Fibroblast of pulmonary artery (primary cell): ENCODE results near the gene ANTXR1.

Source experiments
- DNase-seq: peaks from one replicate; pipeline ENCODE4 v3.0.0-alpha.2; 2010; ENCODE audit warnings: low read depth
- H3K4me3 ChIP-seq: replicated peaks from 2 replicates; pipeline ENCODE4 v1.5.1; 2011; ENCODE audit warnings: low read depth, mild to moderate bottlenecking, control low read depth, low read length, moderate library complexity
- CTCF ChIP-seq: IDR thresholded peaks from 2 replicates; pipeline ENCODE4 v1.5.1; 2011; ENCODE audit warnings: mild to moderate bottlenecking, control low read depth, low read length, inconsistent platforms; ENCODE audit errors: missing control alignments

Gene ANTXR1

GRCh38 chr2:69043736-69044400, 30.9 kb downstream of the ANTXR1 start:
- TF ChIP-seq CTCF = no peak
- DNase-seq = no peak
- no peak overlapping the region for H3K4me3 ChIP-seq

- TF ChIP-seq CTCF = no peak
- peak; percentile 88 for DNase-seq
- H3K4me3 ChIP-seq = no peak overlapping the region
Measured at GRCh38 chr2:69046221-69046662, 33.3 kb downstream of the ANTXR1 start.

- no peak for DNase-seq
- no peak for TF ChIP-seq CTCF
Measured at GRCh38 chr2:69047625-69048145, 34.7 kb downstream of the ANTXR1 start.

GRCh38 chr2:69050802-69051201, 37.8 kb downstream of the ANTXR1 start:
- H3K4me3 ChIP-seq = no peak overlapping the region
- no peak for TF ChIP-seq CTCF
- no peak for DNase-seq

More at GRCh38 chr2:69047625-69048145, 34.7 kb downstream of the ANTXR1 start:
- no peak overlapping the region for H3K4me3 ChIP-seq

GRCh38 chr2:69053416-69053965, 40.5 kb downstream of the ANTXR1 start:
- peak; percentile 19 for DNase-seq
- H3K4me3 ChIP-seq = no peak overlapping the region

GRCh38 chr2:69054431-69054830, 41.5 kb downstream of the ANTXR1 start:
- DNase-seq = peak; percentile 23
- no peak for TF ChIP-seq CTCF
- H3K4me3 ChIP-seq = no peak overlapping the region

More at GRCh38 chr2:69053416-69053965, 40.5 kb downstream of the ANTXR1 start:
- no peak for TF ChIP-seq CTCF
